Measurements from ENCODE around the gene CRABP2.

DNA sequence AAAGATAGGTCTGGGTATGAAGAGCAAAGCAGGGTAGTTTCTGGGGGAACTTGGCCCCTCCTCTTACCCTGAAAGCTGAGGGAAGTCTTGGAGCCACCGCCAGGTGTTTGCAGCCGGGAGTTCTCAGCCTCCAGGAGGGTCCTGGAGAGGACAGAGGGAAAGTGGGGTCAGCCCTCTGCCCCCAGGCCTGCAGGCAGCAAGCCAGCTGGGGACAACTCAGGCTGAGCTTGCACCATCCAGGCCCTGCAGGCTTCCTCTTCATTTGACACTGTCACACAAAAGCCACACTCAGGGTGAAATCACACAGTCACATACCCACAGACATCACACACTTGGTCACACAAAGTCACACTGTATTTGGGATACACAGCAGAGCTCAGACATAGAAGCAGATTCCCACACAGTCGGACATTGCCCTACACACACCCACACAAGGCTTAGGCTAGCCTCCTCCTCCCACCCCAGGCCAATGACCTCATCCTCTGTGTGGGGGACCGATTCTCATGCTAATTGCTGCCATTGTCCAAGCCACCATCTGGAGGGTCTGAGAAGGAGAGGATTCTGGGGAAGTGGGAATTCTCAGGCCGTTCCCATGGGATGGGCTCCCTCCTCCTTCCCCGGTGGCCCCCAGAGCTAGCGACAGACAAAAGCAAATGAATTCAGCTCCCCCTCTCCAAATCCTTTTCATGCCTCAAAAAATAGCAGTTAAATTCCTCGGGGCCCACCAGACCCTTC is 31.8 kb downstream of the CRABP2 start:
- TF ChIP-seq, protein P1, sequence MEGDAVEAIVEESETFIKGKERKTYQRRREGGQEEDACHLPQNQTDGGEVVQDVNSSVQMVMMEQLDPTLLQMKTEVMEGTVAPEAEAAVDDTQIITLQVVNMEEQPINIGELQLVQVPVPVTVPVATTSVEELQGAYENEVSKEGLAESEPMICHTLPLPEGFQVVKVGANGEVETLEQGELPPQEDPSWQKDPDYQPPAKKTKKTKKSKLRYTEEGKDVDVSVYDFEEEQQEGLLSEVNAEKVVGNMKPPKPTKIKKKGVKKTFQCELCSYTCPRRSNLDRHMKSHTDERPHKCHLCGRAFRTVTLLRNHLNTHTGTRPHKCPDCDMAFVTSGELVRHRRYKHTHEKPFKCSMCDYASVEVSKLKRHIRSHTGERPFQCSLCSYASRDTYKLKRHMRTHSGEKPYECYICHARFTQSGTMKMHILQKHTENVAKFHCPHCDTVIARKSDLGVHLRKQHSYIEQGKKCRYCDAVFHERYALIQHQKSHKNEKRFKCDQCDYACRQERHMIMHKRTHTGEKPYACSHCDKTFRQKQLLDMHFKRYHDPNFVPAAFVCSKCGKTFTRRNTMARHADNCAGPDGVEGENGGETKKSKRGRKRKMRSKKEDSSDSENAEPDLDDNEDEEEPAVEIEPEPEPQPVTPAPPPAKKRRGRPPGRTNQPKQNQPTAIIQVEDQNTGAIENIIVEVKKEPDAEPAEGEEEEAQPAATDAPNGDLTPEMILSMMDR (conservative IDR thresholded peaks at IDR 0.05; ENCODE audit: low read depth, low read length) = no peak
- TF ChIP-seq CEBPB (IDR thresholded peaks at IDR 0.05; ENCODE audit: low read depth, low read length) (no peak), POLR2A (IDR thresholded peaks at IDR 0.05; ENCODE audit: low read depth, low read length) (no peak), BHLHE40 (IDR thresholded peaks at IDR 0.05; ENCODE audit: low read depth, low read length) (no peak), RFX5 (IDR thresholded peaks at IDR 0.05; ENCODE audit: low read depth, low read length) (no peak), RCOR1 (IDR thresholded peaks at IDR 0.05; ENCODE audit: insufficient replicate concordance, low read length) (no peak), CHD1 (IDR thresholded peaks at IDR 0.05; ENCODE audit: low read depth, low read length) (no peak), SMC3 (IDR thresholded peaks at IDR 0.05; ENCODE audit: low read depth, low read length) (no peak)
